Stimulated activated CD4-positive, alpha-beta T cell treated with anti-CD3 and anti-CD28 coated beads, Interleukin-1b, Interleukin-23, amount 100 ng/mL, for 48 hours (primary cell): ENCODE results near the gene XRRA1.
A peak's percentile ranks its signal among the peaks of the same experiment; 100 is the strongest.
"Not testable (repeated sequence)": the region's sequence is repeated elsewhere in the genome, so short reads cannot be mapped to it uniquely, and the experiment has no call there.

Experiments used
- DNase-seq: peaks from one replicate; pipeline ENCODE4 v3.0.0-alpha.2; 2020

The XRRA1 gene, protein sequence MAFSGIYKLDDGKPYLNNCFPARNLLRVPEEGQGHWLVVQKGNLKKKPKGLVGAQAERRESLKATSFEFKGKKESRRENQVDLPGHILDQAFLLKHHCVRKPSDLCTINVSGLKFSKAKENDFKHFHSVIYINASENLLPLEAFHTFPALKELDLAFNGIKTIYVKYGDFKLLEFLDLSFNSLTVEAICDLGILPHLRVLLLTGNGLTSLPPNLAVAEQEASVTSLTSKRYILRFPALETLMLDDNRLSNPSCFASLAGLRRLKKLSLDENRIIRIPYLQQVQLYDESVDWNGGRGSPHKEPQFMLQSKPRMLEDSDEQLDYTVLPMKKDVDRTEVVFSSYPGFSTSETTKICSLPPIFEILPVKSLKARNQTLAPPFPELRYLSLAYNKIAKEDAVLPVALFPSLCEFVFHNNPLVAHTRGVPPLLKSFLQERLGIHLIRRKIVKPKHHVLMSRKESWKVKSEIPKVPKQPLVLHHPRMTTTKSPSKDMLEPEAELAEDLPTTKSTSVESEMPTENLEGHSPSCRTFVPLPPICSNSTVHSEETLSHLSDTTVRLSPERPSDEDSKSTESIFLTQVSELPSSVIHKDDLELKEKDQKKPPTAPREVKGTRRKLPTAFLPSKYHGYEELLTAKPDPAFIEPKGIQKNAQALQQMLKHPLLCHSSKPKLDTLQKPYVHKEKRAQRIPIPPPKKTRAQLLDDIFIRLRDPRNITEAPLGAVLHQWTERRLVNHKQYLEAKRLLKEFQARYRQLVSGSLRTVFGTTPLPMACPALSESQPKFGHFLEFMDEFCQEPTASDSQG

DNA sequence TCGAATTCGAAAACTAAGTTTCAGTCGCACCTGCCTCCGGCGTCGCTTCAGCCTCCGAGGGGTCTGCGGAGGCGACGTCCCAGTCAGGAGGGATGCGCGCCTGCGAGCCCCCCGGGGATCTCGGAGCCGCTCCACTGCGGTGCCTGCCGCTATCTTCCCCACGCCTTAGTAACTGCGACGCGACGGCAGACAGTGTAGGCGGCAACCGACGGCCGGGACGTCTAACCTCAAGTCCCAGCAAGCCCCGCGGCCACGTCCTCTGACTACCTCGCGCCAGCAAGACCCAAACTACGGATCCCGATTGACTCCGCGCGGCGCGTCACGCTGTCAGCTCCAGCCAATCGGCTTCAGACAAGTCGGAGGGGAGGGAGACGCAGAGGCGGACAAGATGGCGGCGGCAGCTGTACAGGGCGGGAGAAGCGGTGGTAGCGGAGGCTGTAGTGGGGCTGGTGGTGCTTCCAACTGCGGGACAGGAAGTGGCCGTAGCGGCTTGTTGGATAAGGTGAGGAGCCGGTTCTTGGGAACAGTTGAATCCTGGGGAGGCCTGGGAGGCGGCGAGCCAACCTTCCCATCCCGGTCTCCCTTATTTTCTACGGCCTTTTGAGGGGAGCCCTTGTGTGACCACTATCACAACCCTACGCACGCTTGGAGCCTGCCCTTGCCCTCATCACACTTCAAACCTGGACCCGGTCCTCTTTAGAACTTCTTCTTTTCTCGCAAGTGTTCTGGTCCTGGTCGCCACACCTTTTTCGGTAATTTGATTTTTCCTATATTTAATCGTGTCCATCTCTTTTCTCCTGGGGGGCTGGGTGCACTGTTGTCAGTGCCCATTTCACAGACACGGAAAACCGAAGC, at the start of gene XRRA1, which contains the start of gene SPCS2:
XRRA1 (minus strand) TSS at position 194 of the 855 bp plus-strand sequence. CDS start 8,213 bp downstream, outside the sequence.
SPCS2 (plus strand) TSS at position 369 of the 855 bp plus-strand sequence; CDS start at position 389, 20 bp downstream.
- DNase-seq, result peak; percentile 100

DNA sequence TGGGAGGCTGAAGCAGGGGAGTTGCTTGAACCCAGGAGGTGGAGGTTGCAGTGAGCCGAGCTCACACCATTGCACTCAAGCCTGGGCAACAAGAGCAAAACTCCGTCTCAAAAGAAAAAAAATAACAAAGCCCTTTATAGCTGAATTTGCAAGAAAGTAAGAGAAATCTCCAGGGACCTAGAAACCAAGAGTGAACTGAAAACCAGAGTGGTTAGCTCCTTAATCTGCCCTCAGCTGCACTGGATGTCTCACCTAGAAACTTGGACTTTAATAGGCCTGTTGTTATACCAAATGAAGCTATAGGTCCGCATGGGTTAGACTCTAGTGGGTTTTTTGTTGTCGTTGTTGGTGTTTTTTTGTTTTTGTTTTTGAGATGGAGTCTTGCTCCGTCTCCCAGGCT, 44.0 kb upstream of the XRRA1 start:
- DNase-seq, result no peak

DNA sequence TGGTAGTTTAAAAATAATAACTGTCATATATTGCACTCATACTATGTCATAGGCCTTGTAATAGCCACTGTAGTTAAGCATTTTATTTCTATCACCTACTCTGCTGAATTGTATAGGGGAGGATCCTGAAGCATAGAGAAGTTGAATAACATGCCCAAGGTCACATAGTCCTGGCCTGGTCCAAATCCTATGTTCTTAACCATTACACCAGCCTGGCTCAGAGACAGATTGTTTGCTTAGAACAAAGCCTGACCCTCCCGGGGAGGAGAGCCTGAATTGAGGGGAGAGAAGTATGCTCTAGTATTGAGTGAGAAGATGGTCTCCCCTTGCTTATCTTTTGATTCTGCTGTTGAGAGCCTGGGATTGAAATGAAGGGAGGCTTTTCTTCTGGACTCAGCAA, 42.0 kb upstream of the XRRA1 start:
- DNase-seq, result no peak

DNA sequence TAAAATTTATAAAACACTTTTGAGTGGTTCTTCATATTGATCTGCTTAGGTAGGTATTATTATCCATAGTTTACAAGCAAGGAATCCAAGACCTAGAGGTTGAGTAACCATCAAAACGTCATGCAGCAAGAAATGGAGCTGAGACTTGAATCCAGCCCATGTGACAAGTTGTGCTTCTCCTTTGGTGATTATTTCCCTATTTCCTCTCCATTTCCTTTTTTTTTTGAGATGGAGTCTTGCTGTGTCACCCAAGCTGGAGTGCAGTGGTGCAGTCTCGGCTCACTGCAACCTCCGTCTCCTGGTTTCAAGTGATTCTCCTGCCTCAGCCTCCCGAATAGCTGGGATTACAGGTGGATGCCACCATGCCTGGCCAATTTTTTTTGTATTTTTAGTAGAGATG, 41.3 kb upstream of the XRRA1 start:
- DNase-seq, result not testable (repeated sequence)

DNA sequence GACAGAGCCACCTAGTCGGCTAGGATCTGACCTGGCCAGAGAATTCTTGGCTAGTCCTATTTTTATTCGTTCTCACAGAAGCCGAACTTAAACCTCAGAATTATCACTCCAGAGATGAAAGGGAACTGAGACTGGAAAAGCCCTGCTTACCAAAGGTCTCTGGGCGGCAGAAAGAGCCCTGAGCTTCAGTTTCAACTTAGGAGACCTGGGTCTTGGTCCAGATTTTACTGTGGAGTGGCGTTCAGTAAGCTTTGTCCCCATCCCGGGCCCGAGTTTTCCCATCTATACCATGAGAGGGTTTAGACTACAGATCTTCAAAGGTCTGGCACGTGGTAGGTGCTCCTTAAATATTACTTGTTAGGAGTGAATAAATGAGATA, 40.4 kb upstream of the XRRA1 start:
- no peak for DNase-seq

DNA sequence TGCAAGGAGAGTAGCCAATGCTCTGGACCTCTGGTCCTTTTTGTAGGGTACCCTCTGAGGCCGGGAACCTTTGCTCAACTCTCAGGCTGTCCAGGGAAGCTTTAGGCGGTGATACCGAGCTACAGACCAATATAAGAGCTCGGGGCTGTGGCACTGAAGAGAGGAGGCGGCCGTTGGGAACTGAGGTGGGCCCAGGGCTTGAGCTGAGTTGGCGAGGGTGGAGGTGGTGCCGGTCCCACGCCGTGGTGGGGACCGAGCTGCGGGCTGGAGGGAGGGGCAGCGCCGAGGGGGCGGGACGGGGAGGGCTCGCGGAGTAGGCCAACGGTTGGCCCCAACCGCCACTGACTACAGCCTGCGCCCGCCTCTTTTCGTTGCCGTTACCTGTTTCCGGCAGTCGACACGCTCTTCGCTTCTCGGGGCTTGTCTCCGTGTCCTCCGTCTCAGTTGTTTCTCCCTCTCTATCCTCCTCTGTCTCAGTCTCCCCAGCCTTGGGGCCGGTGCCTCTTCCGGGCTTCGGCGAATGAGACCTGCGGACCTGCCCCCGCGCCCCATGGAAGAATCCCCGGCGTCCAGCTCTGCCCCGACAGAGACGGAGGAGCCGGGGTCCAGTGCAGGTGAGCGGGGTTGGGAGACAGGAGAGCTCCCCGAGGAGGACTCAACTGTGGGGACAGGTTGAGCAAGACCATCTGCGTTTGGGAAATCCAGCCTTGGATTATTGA, 39.8 kb upstream of the XRRA1 start, which contains the start of gene NEU3:
NEU3 (plus strand) TSS at position 393 of the 719 bp plus-strand sequence; CDS start at position 521, 128 bp downstream.
- peak; percentile 84 for DNase-seq

DNA sequence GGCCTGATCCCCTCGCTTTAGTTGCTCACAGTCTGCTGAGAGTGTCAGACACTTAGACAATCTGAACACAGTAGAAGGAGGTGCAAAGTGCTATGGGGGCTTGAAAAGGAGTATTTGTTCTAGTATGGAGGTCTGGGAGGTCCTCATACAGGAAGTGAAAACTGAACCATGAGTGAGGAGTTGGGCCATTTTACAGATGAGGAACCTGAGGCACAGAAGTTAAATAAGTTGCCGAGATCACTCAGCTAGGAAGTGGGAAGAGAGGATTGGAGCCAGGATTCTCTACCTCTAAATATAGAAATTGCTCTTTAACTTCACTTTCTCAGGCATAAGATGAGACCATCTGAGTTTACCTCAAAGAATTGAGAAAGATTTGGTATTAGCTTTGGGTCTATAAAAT, 35.8 kb upstream of the XRRA1 start:
- no peak for DNase-seq

DNA sequence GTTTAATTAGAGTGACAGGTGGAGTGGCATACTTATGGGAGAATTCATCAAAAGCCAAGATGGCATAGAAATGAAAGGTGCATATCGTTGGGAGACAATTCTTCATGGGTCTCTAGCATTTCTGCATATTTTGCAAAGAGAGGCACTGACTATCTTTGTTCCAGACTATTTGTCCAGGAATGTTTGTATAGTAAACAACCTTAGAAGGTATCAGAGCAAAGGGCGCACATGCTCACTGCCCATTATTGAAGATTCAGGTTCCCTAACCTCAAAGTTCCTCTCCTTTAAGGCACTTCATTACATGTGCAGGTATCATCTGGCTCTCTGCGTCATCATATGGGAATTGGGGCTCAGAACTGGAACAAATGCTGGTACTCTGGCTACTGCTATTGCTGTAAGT, 35.2 kb upstream of the XRRA1 start:
- DNase-seq, result no peak

DNA sequence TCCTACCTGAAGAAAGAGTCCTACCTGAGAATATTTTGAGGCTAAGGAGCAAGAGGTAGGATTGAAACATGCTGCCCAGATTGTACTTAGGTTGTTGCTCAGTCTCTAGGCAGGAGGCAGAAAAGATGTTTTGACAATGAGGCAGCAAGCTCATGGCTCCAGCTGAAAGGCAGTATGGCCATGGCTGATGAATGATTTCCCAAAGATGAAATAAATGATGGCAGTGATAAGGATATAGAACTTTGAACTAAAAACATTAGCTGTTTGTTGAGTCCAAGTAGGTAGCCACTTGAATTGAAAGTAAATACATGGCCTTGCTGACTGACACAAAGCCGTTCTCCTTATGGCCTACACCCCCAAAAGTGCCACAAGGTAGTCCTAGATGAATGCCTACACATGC, 33.0 kb upstream of the XRRA1 start:
- DNase-seq, result no peak

DNA sequence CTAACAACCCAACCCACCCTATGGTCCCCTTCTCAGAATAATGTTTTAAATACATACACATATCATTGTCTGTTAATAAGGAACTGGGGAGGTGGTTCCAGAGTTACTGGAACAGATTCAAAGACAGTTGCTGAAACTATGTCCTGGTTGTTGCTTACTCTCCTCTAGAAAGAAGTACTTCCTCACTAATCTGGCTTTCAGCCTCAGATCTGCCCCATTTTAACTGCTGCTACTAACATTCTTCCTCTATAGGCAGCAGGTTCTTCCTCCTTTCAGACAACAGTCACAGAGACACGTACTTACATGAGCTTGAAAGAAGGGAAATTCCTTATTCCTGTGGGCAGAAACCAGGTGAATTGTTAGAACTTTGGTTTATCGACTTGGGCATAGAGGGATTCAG, 31.7 kb upstream of the XRRA1 start:
- DNase-seq, result no peak

DNA sequence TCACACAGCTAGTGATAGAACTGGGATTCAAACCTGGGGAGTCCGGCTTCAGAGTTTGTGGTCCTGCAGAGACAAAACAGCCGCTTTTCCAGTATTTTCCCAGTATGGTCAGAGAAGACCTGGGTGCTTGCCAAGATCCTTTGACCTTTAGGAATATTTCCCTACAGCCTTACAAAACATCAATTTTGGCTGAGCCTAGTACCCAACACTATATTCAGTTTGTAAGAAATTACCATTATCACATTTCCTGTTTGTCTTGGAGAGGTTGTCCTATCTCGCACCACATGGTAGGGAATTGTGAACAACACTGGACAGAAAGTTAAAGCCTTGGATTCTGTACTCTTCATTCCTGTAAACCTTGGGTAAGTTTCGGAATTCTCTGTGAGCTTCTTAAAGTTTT, 29.1 kb upstream of the XRRA1 start:
- DNase-seq, result no peak

DNA sequence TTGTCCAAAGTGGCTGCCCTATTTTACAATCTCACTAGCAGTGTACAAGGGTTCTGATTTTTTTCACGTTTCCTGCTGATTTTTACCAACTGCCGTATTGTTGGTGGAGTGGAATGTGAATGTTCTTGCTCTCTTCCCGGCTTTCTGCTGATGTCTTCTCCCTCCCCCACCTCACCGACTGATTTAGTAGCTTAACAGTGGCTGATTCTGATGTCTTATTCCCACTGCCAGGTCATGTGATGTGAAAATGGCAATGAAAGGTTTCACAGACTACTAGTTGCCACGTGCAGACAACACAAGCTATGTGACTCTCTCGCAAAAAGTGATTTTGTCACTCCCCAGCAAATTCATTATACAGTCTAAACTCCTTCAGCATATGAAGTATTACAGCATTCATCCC, 22.5 kb upstream of the XRRA1 start:
- DNase-seq, result no peak

DNA sequence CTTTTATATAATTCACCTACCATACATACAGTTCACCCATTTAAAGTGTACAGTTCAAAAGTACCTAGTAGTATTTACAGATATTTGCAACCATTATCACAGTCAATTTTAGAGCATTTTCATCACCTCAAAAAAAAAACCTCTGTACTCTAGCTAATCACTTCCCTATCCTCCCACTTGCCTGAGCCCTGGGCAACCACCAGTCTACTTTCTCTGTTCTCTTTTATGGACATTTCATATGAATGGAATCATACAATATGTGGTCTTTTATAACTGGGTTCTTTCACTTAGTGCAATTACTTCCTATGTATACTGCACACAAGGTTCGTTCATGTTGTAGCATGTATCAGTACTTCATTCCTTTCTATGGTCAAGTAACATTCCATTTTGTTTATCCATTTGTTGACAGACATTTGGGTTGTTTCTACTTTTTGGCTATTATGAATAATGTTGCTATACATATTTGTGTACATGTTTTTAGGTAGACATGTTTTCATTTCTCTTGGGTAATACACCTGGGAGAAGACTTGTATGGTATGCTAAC, 22.0 kb upstream of the XRRA1 start:
- DNase-seq, result no peak

DNA sequence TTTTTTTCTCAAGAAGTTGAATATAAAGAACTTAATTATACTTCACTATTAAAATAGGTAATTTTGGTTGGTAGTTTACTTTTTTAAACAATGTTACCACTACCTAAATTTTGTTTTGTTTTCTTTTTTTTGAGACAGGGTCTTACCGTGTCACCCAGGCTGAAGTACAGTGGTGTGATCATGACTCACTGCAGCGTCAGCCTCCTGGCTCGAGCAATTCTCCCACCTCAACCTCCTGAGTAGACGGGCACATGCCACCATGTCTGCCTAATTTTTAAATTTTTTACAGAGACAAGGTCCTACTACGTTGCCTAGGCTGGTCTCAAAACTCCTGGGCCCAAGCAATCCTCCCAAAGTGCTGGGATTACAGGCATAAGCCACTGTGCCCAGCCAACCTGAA, 17.8 kb upstream of the XRRA1 start:
- no peak for DNase-seq

DNA sequence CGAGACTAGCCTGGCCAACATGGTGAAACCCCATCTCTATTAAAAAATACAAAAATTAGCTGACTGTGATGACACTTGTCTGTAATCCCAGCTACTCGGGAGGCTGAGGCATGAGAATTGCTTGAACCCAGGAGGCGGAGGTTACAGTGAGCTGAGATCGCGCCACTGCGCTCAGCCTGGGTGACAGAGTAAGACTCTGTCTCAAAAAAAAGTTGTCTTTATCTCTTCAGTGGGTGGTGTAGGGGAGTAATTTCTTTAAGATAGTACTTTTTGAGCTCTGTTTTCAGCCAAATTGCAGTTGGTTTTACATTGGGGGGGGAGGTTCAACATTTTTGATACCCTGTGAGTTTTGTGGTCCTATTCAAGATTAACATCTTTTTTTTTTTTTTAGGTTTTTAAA, 11.2 kb upstream of the XRRA1 start:
- not testable (repeated sequence) for DNase-seq

DNA sequence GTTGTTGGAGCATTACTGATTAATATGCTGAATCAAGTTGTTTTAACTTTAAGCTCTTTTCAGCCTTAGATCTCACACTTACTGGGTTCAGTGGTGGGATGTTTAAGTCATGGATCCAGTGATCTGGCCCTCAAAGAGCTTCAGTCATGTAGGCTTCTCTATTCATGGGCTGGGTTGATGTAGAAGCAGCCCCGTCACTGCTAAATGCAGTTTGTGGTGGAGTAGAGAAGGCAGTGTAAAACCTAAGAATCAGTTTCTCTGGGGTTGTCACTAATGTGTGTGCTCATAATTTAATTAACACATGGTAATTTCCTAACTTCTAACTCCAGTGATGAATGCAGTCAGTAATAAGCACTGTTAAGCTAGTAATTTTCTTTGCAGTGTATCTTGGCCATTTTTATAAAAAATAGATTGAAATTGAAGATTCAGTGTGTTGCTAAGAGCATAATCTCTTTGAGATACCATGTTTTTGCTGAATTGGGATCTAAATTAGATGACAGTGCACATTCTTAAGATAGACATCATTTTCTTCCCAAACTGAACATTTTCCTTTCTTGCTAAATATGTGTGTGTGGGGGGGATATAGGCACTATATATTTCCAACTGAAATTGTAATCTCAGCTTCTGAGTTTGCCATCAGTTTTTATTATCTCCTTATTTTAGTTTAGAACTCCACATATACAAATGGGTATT, 9.2 kb upstream of the XRRA1 start:
- no peak for DNase-seq

DNA sequence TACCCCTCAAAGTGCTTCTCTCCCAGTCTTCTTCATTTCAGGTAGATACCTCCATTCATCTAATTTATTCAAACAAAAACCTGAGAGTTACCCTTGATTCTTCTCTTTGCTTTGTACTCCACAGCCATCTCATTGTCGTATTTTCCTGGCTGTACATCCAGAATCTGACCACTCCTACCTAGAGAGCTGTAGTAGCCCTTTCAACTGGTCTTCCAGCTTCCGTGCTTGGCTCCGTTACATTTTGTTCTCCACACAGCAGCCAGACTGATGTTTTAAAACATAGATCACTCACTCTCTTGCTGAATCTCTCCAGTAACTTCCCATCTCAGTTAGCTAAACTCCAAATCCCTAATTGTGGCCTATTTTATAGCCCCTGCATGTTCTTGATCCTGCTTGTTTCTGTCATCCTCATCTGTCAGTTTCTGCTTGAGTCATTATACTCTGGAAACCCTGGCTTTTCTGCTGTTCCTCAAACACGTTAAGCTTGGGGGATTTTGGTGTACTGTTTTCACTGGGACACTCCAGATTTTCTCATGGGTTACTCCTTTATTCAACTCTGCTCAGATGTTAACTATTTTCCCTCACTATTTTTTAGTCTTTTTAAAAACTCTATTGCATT, 7.6 kb upstream of the XRRA1 start:
- DNase-seq, result no peak

DNA sequence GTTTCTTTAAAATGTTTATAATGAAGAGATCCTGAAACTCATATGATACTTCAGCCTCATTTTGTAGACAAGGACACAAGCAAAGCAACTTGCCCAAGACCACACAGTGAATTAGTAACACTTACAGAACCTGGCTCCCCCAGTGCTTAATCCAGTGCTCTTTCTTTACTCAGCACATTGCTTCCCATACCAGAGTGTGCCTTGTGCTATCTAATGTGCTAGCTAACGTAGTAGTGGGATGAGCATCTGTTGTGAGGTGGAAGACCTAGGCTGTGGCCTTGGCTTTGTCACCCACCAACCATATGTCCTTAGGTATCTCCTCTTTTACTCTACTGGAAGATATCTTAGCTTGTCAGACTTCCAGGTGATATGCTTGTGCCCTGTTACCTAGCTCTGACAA, 5.3 kb upstream of the XRRA1 start:
- no peak for DNase-seq

DNA sequence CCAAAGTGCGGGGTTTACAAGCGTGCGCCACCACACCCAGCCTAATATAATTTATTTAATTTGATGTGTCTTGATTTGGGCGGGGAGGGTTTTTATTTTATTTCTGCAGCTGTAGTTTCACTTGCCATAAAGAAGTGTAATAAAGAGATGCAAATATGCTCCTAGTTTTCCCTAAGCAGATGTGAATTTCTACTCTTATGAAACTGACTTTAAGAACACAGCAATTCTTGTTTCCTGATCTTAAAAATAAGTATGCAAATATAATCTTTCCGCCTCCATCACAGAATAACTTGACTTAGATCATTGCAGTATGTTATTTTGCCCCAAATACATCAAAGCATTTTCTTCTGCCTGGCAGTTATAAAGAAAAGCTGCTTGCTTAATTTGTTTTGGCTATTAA, 4.6 kb upstream of the XRRA1 start:
- no peak for DNase-seq

DNA sequence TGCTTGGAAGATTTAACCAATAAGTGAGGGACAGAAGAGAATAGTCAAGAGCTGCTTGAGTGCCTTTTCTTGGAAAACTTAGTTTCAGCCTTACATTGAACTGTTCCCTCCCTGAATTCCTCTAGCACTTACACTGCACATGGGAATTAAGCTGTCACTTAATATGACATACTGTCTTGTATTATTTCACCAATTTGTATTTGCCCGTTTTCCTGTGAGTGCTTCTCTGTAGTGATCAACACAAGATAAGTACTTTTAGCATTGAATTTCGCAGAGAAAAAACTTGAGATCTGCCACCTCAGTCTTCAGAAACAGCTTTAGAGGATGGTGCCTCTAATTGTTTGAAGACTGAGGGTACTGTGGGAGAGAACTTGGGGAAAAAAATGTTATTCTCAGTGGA, 3.9 kb upstream of the XRRA1 start:
- DNase-seq, result no peak

DNA sequence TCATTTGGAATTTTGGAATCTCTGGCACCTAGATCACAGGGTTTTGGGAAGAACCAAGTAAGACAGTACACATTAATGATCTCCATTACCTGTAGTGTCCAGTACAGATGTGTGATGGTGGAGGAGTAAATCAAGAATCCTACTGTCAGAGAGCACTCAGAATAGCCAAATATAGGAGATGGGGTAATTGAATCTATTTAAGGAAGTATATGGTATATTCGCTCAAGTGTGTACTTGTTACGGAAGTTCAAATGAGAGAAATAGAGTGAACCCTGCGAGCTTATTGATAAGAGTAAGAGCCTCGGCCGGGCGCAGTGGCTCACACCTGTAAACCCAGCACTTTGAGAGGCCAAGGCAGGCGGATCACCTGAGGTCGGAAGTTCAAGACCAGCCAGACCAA, 2.3 kb upstream of the XRRA1 start:
- no peak for DNase-seq
